Activated naive CD8-positive, alpha-beta T cell treated with anti-CD3 and anti-CD28 coated beads for 36 hours (primary cell): ENCODE measurements around the gene ISOC1. TPM values are rescaled to one million over a fixed set of nuclear protein-coding genes. Genes with fewer than 3 reads are reported as not detected.

Source experiments
- DNase-seq: peaks from one replicate; pipeline ENCODE4 v3.0.0; 2021
- H3K27ac Mint-ChIP-seq: one replicate; pipeline ENCODE4 v1.8.0; 2022; ENCODE audit warnings: mild to moderate bottlenecking, moderate library complexity, mixed read lengths
- H3K27me3 Mint-ChIP-seq: one replicate; pipeline ENCODE4 v1.8.0; 2022; ENCODE audit warnings: mild to moderate bottlenecking, mixed read lengths
- H3K36me3 Mint-ChIP-seq: one replicate; pipeline ENCODE4 v1.8.0; 2021; ENCODE audit warnings: mild to moderate bottlenecking, mixed read lengths
- H3K4me1 Mint-ChIP-seq: one replicate; pipeline ENCODE4 v1.8.0; 2021; ENCODE audit warnings: mixed read lengths
- H3K4me3 Mint-ChIP-seq: one replicate; pipeline ENCODE4 v1.8.0; 2022; ENCODE audit warnings: mild to moderate bottlenecking, moderate library complexity, mixed read lengths
- H3K9me3 Mint-ChIP-seq: one replicate; pipeline ENCODE4 v1.8.0; 2022; ENCODE audit warnings: mixed read lengths
- total RNA-seq, 2 experiments: library from RNA; stranded (reverse); gene quantifications; one replicate each; pipeline ENCODE4 v1.2.3, GENCODE V29; 2021

The ISOC1 gene
- total RNA-seq, 2 experiments from 2014 or later = 24.3 to 25.8 TPM

DNA sequence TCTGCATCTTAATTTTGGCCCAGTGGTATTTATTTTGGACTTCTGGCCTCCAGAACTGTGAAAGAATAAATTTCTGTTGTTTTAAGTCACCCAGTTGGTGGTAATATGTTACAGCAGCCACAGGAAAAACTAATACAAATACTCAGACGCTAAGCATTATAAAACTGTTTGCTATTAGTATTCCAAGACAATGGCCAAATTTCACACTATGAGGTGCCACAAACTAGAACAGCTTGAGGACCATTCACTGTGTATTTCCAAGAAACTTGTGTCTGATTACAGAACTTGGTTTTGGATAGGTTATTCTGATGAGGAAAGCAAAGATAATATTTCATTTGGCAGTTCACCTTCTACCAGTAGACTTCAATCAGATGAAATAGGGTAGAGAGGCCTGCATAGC lies 16.3 kb upstream of the ISOC1 start:
- Mint-ChIP-seq H3K27ac (no peak overlapping the region), H3K4me3 (no peak overlapping the region), H3K27me3 (peaks cover 4% of the 10 kb centered on the region), H3K36me3 (no peaks in the 10 kb centered on the region), H3K9me3 (no peaks in the 10 kb centered on the region), H3K4me1 (no peaks in the 10 kb centered on the region)
- no peak for DNase-seq

DNA sequence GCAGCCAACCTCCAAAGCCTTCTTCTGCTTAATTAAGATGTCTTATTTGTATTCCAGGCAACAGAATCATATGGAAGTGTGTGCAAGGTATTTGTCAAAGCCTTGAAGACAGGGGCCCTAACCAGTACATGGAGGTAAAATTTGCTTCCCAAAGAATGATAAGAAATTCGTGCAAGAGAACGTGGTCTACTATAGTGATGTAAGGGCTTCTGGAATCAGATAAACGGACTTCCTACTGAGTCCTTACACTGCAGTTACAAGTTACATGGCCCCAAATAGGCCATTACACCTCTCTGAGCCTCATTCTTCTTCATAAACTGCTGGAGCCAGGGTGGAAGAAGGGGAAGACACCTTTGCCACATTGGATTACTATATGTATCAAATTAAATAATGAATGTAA lies 15.9 kb upstream of the ISOC1 start:
- Mint-ChIP-seq H3K4me3 (no peak overlapping the region), H3K4me1 (no peaks in the 10 kb centered on the region), H3K27me3 (peaks cover 4% of the 10 kb centered on the region), H3K36me3 (no peaks in the 10 kb centered on the region), H3K9me3 (no peaks in the 10 kb centered on the region), H3K27ac (no peak overlapping the region)
- DNase-seq = no peak

DNA sequence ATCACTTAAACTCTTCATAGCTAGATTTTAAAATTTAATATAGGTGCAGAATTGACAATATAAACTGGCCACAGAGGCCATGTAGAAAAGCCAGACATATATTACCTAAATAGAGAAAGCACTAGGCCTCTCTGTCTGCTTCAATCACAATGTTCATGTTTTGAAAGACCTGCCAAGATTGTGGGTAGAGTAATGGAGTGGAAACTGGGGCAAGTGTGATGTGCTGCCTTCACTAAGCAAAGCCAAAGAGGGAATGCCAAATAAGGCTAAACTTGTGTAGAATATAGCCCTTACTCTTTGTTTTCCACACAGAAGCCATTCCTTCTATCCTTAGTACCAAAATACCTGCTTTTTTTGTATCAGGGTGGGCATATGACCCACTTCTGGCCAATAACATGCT lies 15.1 kb upstream of the ISOC1 start:
- no peak for DNase-seq
- H3K27ac Mint-ChIP-seq = no peak overlapping the region
- H3K36me3 Mint-ChIP-seq = no peaks in the 10 kb centered on the region
- H3K4me1 Mint-ChIP-seq = no peaks in the 10 kb centered on the region
- no peak overlapping the region for H3K4me3 Mint-ChIP-seq
- H3K9me3 Mint-ChIP-seq = no peaks in the 10 kb centered on the region
- H3K27me3 Mint-ChIP-seq = peaks cover 4% of the 10 kb centered on the region

DNA sequence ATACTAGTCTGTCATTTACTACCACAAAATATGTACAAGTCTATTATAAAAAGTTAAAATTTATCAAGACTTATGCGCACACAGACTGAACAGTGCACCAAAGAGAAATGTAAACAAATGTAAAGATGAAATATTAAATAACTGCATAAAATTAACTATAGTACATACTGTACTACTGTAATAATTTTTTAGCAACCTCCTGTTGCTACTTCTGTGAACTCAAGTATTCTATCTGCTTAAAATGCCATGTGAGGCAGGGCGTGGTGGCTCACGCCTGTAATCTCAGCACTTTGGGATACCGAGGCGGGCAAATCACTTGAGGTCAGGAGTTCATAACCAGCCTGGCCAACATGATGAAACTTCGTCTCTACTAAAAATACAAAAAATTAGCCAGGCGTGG lies 13.8 kb upstream of the ISOC1 start:
- no peak overlapping the region for H3K4me3 Mint-ChIP-seq
- H3K27ac Mint-ChIP-seq = no peak overlapping the region
- DNase-seq = no peak
- peaks cover 4% of the 10 kb centered on the region for H3K27me3 Mint-ChIP-seq
- H3K9me3 Mint-ChIP-seq = no peaks in the 10 kb centered on the region
- no peaks in the 10 kb centered on the region for H3K4me1 Mint-ChIP-seq
- no peaks in the 10 kb centered on the region for H3K36me3 Mint-ChIP-seq

DNA sequence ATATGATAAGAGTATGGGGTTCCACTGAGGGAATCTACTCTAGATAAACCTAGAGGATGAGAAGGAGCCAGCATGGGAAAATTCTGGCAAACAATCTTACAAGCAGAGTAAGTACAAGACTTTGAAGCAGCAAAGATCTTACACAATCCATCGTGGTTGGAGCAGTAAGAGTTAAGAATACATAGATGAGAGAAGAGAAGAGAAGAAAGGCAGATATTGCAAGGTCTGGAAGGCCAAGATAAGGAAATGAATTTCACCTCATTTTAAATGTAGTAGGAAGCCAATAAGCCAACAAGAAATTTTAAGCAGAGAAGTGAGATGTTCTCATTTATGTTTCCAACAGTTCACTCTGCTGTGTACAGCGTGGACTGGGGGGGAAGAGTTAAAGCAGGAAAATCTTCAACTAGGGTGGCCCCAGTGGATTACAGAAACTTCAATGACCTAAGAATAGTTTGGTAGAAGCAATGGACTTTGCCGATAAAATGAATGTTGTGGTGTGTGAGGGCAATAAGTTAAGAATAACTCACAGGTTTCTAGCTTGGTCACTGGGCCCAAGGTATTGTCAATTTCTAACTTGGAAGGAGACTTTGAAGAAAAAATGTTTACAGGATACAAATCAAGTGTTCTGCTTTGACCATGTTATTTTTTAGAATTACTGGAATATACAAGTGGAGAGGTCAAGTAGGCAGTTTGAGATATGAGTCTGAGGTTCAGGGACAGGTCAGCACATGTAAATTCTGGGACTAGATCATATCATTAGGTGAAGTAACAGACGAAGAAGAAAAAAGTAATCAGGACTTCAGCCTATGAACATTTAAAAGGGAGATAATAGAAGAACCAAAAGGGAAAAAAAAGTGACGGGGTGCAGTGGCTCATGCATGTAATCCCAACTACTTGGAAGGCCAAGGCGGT lies 12.1 kb upstream of the ISOC1 start:
- Mint-ChIP-seq H3K27ac (no peak overlapping the region), H3K36me3 (no peaks in the 10 kb centered on the region), H3K4me1 (no peaks in the 10 kb centered on the region), H3K4me3 (no peak overlapping the region), H3K27me3 (peaks cover 5% of the 10 kb centered on the region), H3K9me3 (no peaks in the 10 kb centered on the region)
- no peak for DNase-seq

DNA sequence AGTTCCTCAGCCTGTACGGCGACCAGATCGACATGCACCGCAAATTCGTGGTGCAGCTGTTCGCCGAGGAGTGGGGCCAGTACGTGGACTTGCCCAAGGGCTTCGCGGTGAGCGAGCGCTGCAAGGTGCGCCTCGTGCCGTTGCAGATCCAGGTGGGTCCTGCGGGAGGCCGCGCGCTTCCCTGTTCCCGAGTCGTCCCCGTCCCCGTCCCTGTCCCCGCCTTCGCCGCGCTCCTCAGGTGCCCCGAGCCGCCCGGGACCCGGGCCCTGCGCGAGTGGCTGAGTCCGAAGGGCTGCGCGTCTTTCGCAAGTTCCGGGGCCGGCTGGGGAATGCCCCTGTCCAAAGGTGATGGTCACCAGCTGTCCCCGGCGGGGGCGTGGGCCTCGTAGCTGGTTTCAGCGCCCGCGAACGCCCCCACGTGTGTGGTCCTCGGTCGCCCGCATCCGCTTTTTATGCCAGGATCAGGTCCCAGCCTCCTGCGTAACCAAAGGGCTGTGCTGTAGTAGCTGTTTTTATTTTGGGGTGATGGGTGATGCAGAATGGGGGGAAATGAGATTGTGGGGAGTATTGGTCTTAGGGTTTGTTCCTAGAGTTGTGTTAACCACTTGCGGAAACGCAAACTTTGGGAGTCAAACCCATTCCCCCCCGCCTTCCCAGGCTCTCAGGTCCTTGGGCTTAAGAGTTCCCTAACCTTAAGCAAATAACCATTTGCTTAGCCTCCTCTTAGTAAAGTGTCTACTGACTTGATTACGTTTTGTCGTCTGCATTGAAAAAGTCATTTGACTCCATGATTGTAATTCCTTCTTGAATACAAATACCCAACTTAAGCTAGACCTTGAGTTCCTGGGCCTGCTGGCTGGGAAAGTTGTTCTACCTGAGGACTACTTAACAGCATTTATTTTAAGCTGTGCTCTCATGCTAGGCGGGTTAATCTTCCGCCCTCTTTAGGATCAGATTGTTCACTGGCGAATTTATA lies 663 bp downstream of the ISOC1 start:
- Mint-ChIP-seq H3K9me3 (no peaks in the 10 kb centered on the region), H3K4me3 (peak overlapping the region; percentile 72), H3K27ac (peak overlapping the region; percentile 64), H3K4me1 (peaks cover 28% of the 10 kb centered on the region), H3K27me3 (peaks cover 6% of the 10 kb centered on the region), H3K36me3 (peaks cover 4% of the 10 kb centered on the region)
- peak; percentile 51 for DNase-seq

DNA sequence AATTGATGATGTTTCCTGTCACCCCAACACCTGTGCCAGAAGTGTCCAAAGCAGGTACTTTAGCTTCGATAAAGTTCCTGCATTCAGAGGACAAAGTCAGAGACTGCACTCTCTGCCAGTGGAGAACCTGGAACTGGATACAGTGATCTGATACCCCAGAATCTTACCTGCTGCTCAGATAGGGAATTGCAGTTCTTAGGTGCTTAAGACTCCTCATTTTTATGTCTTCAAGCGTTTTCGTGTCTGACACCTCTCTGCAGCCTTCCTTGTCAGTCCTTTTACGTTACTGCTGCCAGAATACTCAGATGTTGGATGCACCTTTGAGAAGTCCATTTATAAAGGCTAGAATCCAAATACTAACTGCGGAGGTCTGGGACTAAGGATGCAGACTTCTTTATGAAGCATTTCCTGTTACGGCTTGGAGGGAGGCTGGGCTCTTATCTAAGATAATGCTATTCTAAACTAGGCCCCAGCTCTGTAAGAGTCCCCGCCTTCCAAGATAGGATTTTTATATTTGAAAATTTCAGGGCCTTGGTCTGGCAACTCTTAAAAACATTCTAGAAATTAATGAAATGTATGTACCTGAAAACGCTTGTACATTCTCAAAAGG lies 1.9 kb downstream of the ISOC1 start:
- peaks cover 3% of the 10 kb centered on the region for H3K27me3 Mint-ChIP-seq
- H3K4me3 Mint-ChIP-seq = peak overlapping the region; percentile 22
- DNase-seq = no peak
- no peak overlapping the region for H3K27ac Mint-ChIP-seq
- peaks cover 4% of the 10 kb centered on the region for H3K36me3 Mint-ChIP-seq
- H3K9me3 Mint-ChIP-seq = no peaks in the 10 kb centered on the region
- H3K4me1 Mint-ChIP-seq = peaks cover 28% of the 10 kb centered on the region

DNA sequence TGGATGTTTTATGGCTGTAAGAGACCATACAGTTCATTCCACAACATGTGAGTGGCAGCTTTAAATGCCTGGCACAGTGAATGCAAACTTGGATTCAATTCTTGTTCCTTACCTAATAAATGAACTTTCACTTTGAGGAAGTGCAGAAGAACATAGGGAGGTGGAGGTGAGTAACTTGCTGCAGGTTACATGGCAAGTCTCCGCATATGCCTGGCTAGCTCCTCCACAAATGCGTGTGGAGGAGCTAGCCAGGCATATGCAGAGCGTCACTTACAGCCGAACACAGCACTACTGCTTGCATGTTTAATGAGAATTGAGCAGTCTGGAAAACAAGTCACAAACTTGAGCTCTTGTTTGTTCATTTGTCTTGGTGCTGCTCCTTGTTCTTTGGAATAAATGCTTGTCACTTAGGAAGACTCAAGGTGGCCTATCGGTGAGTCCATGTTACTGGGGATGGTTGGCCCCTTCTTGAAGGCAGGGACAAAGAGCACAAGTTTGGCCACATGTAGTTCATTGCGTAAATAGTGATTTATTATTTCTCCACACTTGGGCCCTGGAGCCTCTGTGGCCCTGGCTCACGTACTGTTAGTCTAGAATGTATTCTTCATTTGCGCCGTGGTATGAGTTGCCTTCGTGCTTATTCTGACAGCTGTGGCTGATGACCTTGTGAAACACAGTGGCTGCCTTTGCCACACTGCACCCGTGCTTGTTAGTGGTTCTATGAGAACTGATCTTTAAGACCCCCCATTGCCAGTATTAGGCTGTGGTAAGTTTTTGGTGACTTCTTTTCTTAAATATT lies 3.1 kb downstream of the ISOC1 start:
- no peak overlapping the region for H3K27ac Mint-ChIP-seq
- no peaks in the 10 kb centered on the region for H3K9me3 Mint-ChIP-seq
- peaks cover 4% of the 10 kb centered on the region for H3K36me3 Mint-ChIP-seq
- peaks cover 38% of the 10 kb centered on the region for H3K4me1 Mint-ChIP-seq
- no peak overlapping the region for H3K4me3 Mint-ChIP-seq
- peaks cover 3% of the 10 kb centered on the region for H3K27me3 Mint-ChIP-seq
- DNase-seq = no peak

DNA sequence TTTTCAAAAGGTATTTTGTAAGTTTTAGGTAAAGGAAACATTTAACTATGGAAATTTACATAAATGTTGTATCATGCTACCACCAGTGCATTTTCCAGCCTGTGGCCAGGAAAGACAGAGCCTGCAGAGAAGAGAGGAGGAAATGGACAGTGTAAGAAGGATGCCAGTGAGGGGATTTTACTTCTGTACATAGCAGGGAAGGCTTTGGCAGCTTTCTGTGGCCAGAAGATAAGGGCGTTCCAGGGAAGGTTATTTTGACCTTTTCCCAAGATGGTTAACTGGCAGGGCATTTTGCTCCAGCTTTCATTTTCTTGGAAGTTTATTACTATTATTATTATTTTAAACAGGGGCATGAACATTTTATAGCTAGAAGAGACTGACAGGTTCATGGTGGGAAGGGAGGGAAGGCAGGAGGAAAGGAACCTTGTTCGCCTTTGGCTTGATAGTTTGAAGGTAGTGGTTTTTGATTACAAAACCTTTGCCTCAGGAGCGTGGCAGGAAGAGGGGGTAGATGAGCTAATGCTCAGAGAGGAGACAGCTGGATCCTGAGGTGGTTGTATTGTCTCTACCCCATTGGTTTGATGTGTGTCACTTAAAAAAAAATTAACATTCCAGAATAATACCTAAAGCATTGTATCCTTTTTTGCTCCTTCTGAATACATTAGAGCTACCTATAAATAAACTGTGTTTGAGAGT lies 4.1 kb downstream of the ISOC1 start:
- Mint-ChIP-seq H3K9me3 (no peaks in the 10 kb centered on the region), H3K4me1 (peaks cover 38% of the 10 kb centered on the region), H3K4me3 (no peak overlapping the region), H3K27me3 (no peaks in the 10 kb centered on the region), H3K27ac (no peak overlapping the region), H3K36me3 (peaks cover 4% of the 10 kb centered on the region)
- no peak for DNase-seq

DNA sequence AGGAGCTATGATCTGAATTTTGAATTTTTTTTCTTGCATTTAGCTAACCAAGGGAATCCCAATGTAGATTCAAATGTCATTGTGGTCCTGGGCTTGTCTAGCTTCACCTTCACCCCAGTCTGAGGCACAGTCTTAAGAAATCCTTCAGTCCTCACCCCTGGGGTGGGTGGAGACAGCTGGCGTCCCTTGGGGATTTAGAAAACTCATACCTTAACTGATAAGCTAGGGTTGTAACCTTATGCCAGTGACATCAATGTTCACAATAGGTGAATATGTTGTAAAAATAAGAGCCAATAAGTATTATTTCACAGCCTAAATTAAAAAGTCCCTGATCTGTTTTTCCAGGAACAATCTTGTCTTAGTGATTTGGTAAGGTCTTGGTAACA lies 4.6 kb downstream of the ISOC1 start:
- Mint-ChIP-seq H3K27ac (no peak overlapping the region), H3K4me1 (peaks cover 36% of the 10 kb centered on the region), H3K36me3 (peaks cover 4% of the 10 kb centered on the region), H3K27me3 (no peaks in the 10 kb centered on the region), H3K9me3 (no peaks in the 10 kb centered on the region), H3K4me3 (no peak overlapping the region)
- DNase-seq = no peak

DNA sequence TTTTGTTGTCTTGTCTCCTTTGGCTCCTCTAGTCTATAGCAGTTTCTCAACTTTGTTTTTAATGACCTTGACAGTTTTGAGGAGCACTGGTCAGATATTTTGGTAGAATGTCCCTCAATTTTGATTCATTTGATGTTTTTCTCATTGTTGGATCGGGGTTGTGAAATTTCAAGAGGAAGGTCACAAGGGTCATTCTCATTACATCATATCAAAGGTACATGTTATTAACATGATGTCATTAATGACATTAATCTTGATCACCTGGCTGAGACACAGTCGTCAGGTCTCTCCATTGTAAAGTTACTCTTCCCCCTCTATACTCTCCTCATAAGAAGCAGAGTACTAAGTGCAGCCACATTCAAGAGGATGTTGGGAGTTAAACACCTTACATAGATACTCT lies 7.2 kb downstream of the ISOC1 start:
- DNase-seq = no peak
- H3K27ac Mint-ChIP-seq = no peak overlapping the region
- H3K9me3 Mint-ChIP-seq = no peaks in the 10 kb centered on the region
- peaks cover 27% of the 10 kb centered on the region for H3K4me1 Mint-ChIP-seq
- H3K4me3 Mint-ChIP-seq = no peak overlapping the region
- H3K27me3 Mint-ChIP-seq = no peaks in the 10 kb centered on the region
- peaks cover 10% of the 10 kb centered on the region for H3K36me3 Mint-ChIP-seq

DNA sequence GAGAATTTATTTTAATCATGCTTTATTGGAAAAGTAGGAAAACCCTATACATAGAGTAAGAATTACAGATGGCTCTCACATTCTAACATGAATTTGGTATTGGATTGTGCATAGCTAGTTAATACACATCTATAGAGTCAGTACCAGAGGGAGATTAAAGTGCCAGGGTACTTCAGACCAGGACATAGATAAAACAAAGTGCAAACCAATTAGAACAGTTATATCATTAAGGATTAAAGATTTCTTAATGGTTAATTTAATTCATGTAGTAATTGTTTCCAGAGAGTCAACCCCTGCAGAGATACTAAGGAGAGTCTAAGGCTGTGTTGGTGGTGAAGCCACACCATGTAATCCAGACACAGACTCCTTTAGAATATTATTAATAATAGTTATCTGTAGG lies 8.8 kb downstream of the ISOC1 start:
- peaks cover 17% of the 10 kb centered on the region for H3K36me3 Mint-ChIP-seq
- peaks cover 19% of the 10 kb centered on the region for H3K4me1 Mint-ChIP-seq
- H3K27ac Mint-ChIP-seq = no peak overlapping the region
- DNase-seq = no peak
- H3K27me3 Mint-ChIP-seq = no peaks in the 10 kb centered on the region
- H3K4me3 Mint-ChIP-seq = no peak overlapping the region
- no peaks in the 10 kb centered on the region for H3K9me3 Mint-ChIP-seq

DNA sequence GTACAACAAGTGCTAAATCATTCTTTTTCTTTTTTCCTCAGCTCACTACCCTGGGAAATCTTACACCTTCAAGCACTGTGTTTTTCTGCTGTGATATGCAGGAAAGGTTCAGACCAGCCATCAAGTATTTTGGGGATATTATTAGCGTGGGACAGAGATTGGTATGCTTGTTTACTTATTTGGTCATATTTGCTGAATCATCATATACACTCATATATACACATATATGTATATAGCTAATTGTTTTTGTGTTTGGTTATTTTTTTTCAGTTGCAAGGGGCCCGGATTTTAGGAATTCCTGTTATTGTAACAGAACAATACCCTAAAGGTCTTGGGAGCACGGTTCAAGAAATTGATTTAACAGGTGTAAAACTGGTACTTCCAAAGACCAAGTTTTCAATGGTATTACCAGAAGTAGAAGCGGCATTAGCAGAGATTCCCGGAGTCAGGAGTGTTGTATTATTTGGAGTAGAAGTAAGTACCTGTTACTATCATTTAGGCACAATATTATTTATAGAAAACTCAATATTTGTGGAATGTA lies 10.4 kb downstream of the ISOC1 start:
- Mint-ChIP-seq H3K36me3 (peaks cover 22% of the 10 kb centered on the region), H3K27me3 (no peaks in the 10 kb centered on the region), H3K4me1 (peaks cover 10% of the 10 kb centered on the region), H3K4me3 (no peak overlapping the region), H3K27ac (no peak overlapping the region), H3K9me3 (no peaks in the 10 kb centered on the region)
- DNase-seq = no peak

DNA sequence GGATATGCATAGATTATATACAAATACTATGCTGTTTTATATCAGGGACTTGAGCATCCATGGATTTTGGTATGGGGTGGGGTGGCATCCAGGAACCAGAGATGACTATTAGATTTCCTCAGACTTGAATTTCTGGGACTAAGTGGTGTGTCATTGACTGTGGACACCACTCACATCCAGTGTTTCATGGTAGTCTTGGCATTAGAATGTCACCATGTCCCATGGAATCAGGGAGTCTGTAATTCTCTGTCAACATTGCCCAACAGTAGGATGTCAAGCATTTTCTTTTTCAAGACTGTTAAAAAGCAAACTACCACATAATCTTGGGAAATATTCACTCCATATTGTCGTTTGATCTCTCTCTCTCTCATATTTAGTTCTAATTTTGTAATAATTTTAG lies 13.1 kb downstream of the ISOC1 start:
- no peaks in the 10 kb centered on the region for H3K9me3 Mint-ChIP-seq
- DNase-seq = no peak
- H3K4me3 Mint-ChIP-seq = no peak overlapping the region
- H3K4me1 Mint-ChIP-seq = peaks cover under 1% of the 10 kb centered on the region
- H3K27me3 Mint-ChIP-seq = no peaks in the 10 kb centered on the region
- no peak overlapping the region for H3K27ac Mint-ChIP-seq
- H3K36me3 Mint-ChIP-seq = peaks cover 23% of the 10 kb centered on the region
